ENCODE results near the gene LINC00305.

Gene LINC00305

DNA sequence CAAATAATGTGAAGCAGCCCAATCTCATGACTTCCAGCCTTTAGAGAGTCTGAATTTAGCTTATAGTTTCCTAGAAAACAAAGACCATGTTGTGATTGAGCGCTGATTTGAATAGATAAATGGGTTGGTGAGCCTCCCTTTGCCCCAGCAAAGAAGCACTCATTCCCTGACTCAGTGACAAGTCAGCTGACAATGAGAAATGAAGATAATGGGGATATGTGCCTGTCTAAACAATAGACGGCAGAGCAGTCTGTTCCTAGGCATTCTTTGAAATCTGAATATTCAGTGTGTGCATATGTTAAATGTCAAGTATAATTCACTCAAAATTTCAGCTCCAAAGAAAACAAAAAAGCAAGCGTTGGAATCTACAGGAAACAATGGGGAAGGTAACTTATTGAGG, 34.8 kb upstream of the LINC00305 start:
- no peak overlapping the region for H3K4me2 ChIP-seq (ENCODE audit: low read depth, low read length, poor library complexity, severe bottlenecking)

DNA sequence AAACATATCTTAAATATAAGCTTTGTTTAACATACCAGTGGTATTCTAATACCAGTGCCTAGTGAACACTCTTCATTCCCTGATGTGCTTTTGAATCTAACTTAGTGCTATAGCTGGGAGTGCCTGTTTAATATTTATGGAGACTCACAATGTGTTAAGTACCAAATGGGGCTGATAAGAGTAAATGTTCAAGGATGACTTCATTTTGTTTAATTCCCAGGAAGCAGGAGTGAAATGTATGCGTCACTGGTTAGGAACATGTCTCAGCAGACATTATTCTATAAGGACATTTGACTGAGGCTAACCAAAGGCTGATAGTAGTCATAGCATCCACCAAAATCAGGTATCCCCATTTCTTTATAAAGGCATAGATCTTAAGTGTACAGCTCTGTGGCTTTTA, 31.7 kb upstream of the LINC00305 start:
- Histone ChIP-seq H3K4me1 (ENCODE audit: insufficient read depth, low read length, poor library complexity, severe bottlenecking) (no peaks in the 10 kb centered on the region), H3K9ac (ENCODE audit: low read depth, low read length, poor library complexity, severe bottlenecking) (no peak overlapping the region), H2AFZ (ENCODE audit: low read length) (no peak overlapping the region), H3K36me3 (ENCODE audit: insufficient read depth, low read length) (no peaks in the 10 kb centered on the region), H3K4me3 (ENCODE audit: low read length, poor library complexity, severe bottlenecking) (no peak overlapping the region), H3K27me3 (ENCODE audit: insufficient read depth, low read length, poor library complexity, severe bottlenecking) (no peaks in the 10 kb centered on the region), H3F3A (ENCODE audit: low read depth) (no peaks in the 10 kb centered on the region), H3K9me3 (ENCODE audit: insufficient read depth, low read depth, low read length) (no peaks in the 10 kb centered on the region), H3K4me2 (ENCODE audit: low read depth, low read length, poor library complexity, severe bottlenecking) (no peak overlapping the region), H3K79me2 (ENCODE audit: insufficient read depth, low read length) (no peaks in the 10 kb centered on the region), H4K20me1 (ENCODE audit: insufficient read depth, low read length, poor library complexity, severe bottlenecking) (no peaks in the 10 kb centered on the region), H3K9me2 (replicated peaks; ENCODE audit: low read depth, low read length) (no peaks in the 10 kb centered on the region)
- TF ChIP-seq EZH2phosphoT487 (IDR thresholded peaks at IDR 0.05; ENCODE audit: borderline replicate concordance): no peak
- TF ChIP-seq, protein P1, sequence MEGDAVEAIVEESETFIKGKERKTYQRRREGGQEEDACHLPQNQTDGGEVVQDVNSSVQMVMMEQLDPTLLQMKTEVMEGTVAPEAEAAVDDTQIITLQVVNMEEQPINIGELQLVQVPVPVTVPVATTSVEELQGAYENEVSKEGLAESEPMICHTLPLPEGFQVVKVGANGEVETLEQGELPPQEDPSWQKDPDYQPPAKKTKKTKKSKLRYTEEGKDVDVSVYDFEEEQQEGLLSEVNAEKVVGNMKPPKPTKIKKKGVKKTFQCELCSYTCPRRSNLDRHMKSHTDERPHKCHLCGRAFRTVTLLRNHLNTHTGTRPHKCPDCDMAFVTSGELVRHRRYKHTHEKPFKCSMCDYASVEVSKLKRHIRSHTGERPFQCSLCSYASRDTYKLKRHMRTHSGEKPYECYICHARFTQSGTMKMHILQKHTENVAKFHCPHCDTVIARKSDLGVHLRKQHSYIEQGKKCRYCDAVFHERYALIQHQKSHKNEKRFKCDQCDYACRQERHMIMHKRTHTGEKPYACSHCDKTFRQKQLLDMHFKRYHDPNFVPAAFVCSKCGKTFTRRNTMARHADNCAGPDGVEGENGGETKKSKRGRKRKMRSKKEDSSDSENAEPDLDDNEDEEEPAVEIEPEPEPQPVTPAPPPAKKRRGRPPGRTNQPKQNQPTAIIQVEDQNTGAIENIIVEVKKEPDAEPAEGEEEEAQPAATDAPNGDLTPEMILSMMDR (conservative IDR thresholded peaks at IDR 0.05; ENCODE audit: low read length): no peak

More for the DNA sequence above, 34.8 kb upstream of the LINC00305 start:
- Histone ChIP-seq H3K4me1 (ENCODE audit: insufficient read depth, low read length, poor library complexity, severe bottlenecking) (no peaks in the 10 kb centered on the region), H2AFZ (ENCODE audit: low read length) (no peak overlapping the region), H3K27me3 (ENCODE audit: insufficient read depth, low read length, poor library complexity, severe bottlenecking) (no peaks in the 10 kb centered on the region), H3K4me3 (ENCODE audit: low read length, poor library complexity, severe bottlenecking) (no peak overlapping the region), H3K9ac (ENCODE audit: low read depth, low read length, poor library complexity, severe bottlenecking) (no peak overlapping the region), H3K9me3 (ENCODE audit: insufficient read depth, low read depth, low read length) (no peaks in the 10 kb centered on the region), H3F3A (ENCODE audit: low read depth) (no peaks in the 10 kb centered on the region), H3K9me2 (replicated peaks; ENCODE audit: low read depth, low read length) (no peaks in the 10 kb centered on the region), H3K36me3 (ENCODE audit: insufficient read depth, low read length) (no peaks in the 10 kb centered on the region), H4K20me1 (ENCODE audit: insufficient read depth, low read length, poor library complexity, severe bottlenecking) (no peaks in the 10 kb centered on the region), H3K79me2 (ENCODE audit: insufficient read depth, low read length) (no peaks in the 10 kb centered on the region)
- TF ChIP-seq, protein P1 (conservative IDR thresholded peaks at IDR 0.05; ENCODE audit: low read length): no peak
- no peak for TF ChIP-seq EZH2phosphoT487 (IDR thresholded peaks at IDR 0.05; ENCODE audit: borderline replicate concordance)

GRCh38 chr18:64180171-64180570, 31.3 kb upstream of the LINC00305 start:
- no peak for TF ChIP-seq EZH2phosphoT487 (IDR thresholded peaks at IDR 0.05; ENCODE audit: borderline replicate concordance)
- TF ChIP-seq, protein P1 (conservative IDR thresholded peaks at IDR 0.05; ENCODE audit: low read length): no peak
- no peaks in the 10 kb centered on the region for H3K27me3 ChIP-seq (ENCODE audit: insufficient read depth, low read length, poor library complexity, severe bottlenecking)
- H2AFZ ChIP-seq (ENCODE audit: low read length): no peak overlapping the region

More at GRCh38 chr18:64180171-64180570, 31.3 kb upstream of the LINC00305 start:
- Histone ChIP-seq H3K9me3 (ENCODE audit: insufficient read depth, low read depth, low read length) (no peaks in the 10 kb centered on the region), H3K9ac (ENCODE audit: low read depth, low read length, poor library complexity, severe bottlenecking) (no peak overlapping the region), H3K36me3 (ENCODE audit: insufficient read depth, low read length) (no peaks in the 10 kb centered on the region), H3K4me1 (ENCODE audit: insufficient read depth, low read length, poor library complexity, severe bottlenecking) (no peaks in the 10 kb centered on the region), H3F3A (ENCODE audit: low read depth) (no peaks in the 10 kb centered on the region), H3K4me3 (ENCODE audit: low read length, poor library complexity, severe bottlenecking) (no peak overlapping the region), H3K4me2 (ENCODE audit: low read depth, low read length, poor library complexity, severe bottlenecking) (no peak overlapping the region), H3K79me2 (ENCODE audit: insufficient read depth, low read length) (no peaks in the 10 kb centered on the region), H4K20me1 (ENCODE audit: insufficient read depth, low read length, poor library complexity, severe bottlenecking) (no peaks in the 10 kb centered on the region), H3K9me2 (replicated peaks; ENCODE audit: low read depth, low read length) (no peaks in the 10 kb centered on the region)
